Measurements from ENCODE around the gene ARL8A.

The ARL8A gene

DNA sequence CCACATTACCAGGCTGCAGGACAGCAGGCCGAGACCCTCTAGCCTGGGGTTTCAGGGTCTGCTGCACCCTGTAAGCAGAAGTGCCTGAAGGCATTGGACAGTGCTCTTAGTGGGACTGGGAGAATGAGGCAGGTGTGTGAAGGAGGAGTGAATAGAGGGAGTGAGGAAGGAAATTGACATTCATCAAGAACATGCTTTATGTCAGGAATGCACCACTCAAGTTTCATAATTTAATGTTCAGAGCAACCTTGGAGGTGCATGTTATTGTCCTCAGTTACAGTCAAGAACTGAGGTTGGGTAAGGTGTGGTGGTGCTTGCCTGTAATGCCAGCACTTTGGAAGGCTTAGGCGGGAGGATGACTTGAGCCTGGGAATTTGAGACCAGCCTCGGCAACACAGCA, 33.6 kb downstream of the ARL8A start:
- TF ChIP-seq CTCF (conservative IDR thresholded peaks at IDR 0.05) (no peak), ZFX (IDR thresholded peaks at IDR 0.05) (no peak)
- H3K27ac ChIP-seq, result no peak overlapping the region

GRCh38 chr1:202107801-202108731, 36.5 kb downstream of the ARL8A start:
- no peak for TF ChIP-seq CTCF (conservative IDR thresholded peaks at IDR 0.05)
- TF ChIP-seq ZFX (IDR thresholded peaks at IDR 0.05), result no peak
- peak overlapping the region; percentile 36 for H3K27ac ChIP-seq

DNA sequence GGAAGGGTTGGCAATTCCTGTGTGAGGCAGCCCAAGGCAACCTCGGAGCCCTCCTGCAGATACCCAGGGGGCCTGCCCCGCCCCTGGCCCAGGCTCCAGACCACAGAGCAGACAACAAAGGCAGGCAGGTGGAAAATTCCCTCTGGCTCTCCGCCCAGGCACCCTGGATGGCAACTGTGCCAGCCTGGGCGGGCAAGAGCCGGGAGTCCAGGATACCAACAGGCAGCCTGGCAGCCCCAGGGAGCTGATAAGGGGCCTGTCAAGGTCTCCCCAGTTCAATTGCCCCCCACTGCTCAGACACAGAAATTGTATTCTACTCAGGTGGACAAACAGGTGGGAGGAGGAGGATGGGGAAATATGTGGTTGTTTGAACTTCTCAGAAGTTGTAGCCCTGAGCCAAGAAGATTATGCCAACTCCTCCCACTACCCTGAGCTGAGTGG, 37.2 kb downstream of the ARL8A start:
- peak overlapping the region; percentile 36 for H3K27ac ChIP-seq
- no peak for TF ChIP-seq CTCF (conservative IDR thresholded peaks at IDR 0.05)
- TF ChIP-seq ZFX (IDR thresholded peaks at IDR 0.05), result no peak

GRCh38 chr1:202106340-202107254, 37.9 kb downstream of the ARL8A start:
- TF ChIP-seq ZFX (IDR thresholded peaks at IDR 0.05) (no peak), CTCF (conservative IDR thresholded peaks at IDR 0.05) (no peak)
- H3K27ac ChIP-seq, result peak overlapping the region; percentile 36

GRCh38 chr1:202105571-202106339, 38.8 kb downstream of the ARL8A start:
- TF ChIP-seq ZFX (IDR thresholded peaks at IDR 0.05) (no peak), CTCF (conservative IDR thresholded peaks at IDR 0.05) (no peak)
- H3K27ac ChIP-seq, result no peak overlapping the region

GRCh38 chr1:202104073-202104472, 40.5 kb downstream of the ARL8A start:
- H3K27ac ChIP-seq, result no peak overlapping the region
- TF ChIP-seq CTCF (conservative IDR thresholded peaks at IDR 0.05) (no peak), ZFX (IDR thresholded peaks at IDR 0.05) (no peak)
